ENCODE results near the gene ADISSP.

Gene ADISSP

GRCh38 chr20:3781153-3781910, 13.8 kb upstream of the ADISSP start, which contains the start of gene SPEF1:
TSS of gene SPEF1 (minus strand) at chr20:3781448. CDS start at chr20:3781287, 161 bp downstream.
- DNase-seq = peak; percentile 68
- H3K27me3 Mint-ChIP-seq = peaks cover 59% of the 10 kb centered on the region
- H3K4me1 Mint-ChIP-seq = peaks cover 66% of the 10 kb centered on the region
- CTCF ChIA-PET = interaction anchor here (0.9 to 1.7 kb wide), 5 partner anchors 14 to 39 kb away, joined by 3 to 5 read pairs (median 3); partner anchors contain the start of genes ADISSP and AP5S1
- H3K36me3 Mint-ChIP-seq = peaks cover 20% of the 10 kb centered on the region
- no peak within 1 kb of the TSS for H3K27ac Mint-ChIP-seq
- no peaks in the 10 kb centered on the region for H3K9me3 Mint-ChIP-seq
- peak within 1 kb of the TSS; percentile 59 for H3K4me3 Mint-ChIP-seq

- Mint-ChIP-seq H3K9me3 (no peaks in the 10 kb centered on the region), H3K4me3 (no peak overlapping the region), H3K27me3 (peaks cover 69% of the 10 kb centered on the region), H3K4me1 (peaks cover 51% of the 10 kb centered on the region), H3K36me3 (peaks cover 10% of the 10 kb centered on the region), H3K27ac (no peak overlapping the region)
- DNase-seq = no peak
- CTCF ChIA-PET = interaction anchor here (1.2 to 2.0 kb wide), 3 partner anchors 11 to 28 kb away, joined by 3 to 10 read pairs (median 4); partner anchors contain the start of gene ADISSP
Measured at GRCh38 chr20:3778976-3779375, 11.4 kb upstream of the ADISSP start.

GRCh38 chr20:3777716-3778629, 10.4 kb upstream of the ADISSP start:
- H3K27me3 Mint-ChIP-seq = peaks cover 69% of the 10 kb centered on the region
- no peak overlapping the region for H3K27ac Mint-ChIP-seq
- H3K9me3 Mint-ChIP-seq = no peaks in the 10 kb centered on the region
- DNase-seq = peak; percentile 53
- H3K4me3 Mint-ChIP-seq = peak overlapping the region; percentile 67
- peaks cover 43% of the 10 kb centered on the region for H3K4me1 Mint-ChIP-seq
- CTCF ChIA-PET = interaction anchor here (1.0 to 2.0 kb wide), 4 partner anchors 9 to 27 kb away, joined by 3 to 10 read pairs (median 4); partner anchors contain the start of gene ADISSP
- peaks cover 5% of the 10 kb centered on the region for H3K36me3 Mint-ChIP-seq

- Mint-ChIP-seq H3K36me3 (peaks cover 3% of the 10 kb centered on the region), H3K9me3 (no peaks in the 10 kb centered on the region), H3K27ac (no peak overlapping the region), H3K4me3 (peak overlapping the region; percentile 67), H3K4me1 (peaks cover 37% of the 10 kb centered on the region), H3K27me3 (peaks cover 76% of the 10 kb centered on the region)
- DNase-seq = no peak
- CTCF ChIA-PET = interaction anchor here (1.0 to 1.2 kb wide), 2 partner anchors 8 to 24 kb away, joined by 3 read pairs; no protein-coding TSS in a partner anchor
Measured at GRCh38 chr20:3777381-3777715, 9.8 kb upstream of the ADISSP start.

GRCh38 chr20:3775457-3776108, 8.0 kb upstream of the ADISSP start:
- Mint-ChIP-seq H3K27me3 (peaks cover 70% of the 10 kb centered on the region), H3K36me3 (peaks cover 3% of the 10 kb centered on the region), H3K4me1 (peaks cover 22% of the 10 kb centered on the region), H3K9me3 (no peaks in the 10 kb centered on the region), H3K4me3 (no peak overlapping the region), H3K27ac (no peak overlapping the region)
- DNase-seq = no peak
- CTCF ChIA-PET = interaction anchor here (0.9 kb wide), 1 partner anchor 27 kb away, joined by 3 read pairs; no protein-coding TSS in a partner anchor

- Mint-ChIP-seq H3K27ac (no peak overlapping the region), H3K36me3 (no peaks in the 10 kb centered on the region), H3K4me3 (no peak overlapping the region), H3K9me3 (no peaks in the 10 kb centered on the region), H3K27me3 (peaks cover 36% of the 10 kb centered on the region), H3K4me1 (peaks cover 16% of the 10 kb centered on the region)
- no peak for DNase-seq
- CTCF ChIA-PET = interaction anchor here (0.9 to 1.1 kb wide), 2 partner anchors 13 to 18 kb away, joined by 3 read pairs; no protein-coding TSS in a partner anchor
Measured at GRCh38 chr20:3771552-3772058, 4.1 kb upstream of the ADISSP start.

GRCh38 chr20:3768342-3769130, 983 bp upstream of the ADISSP start:
- no peaks in the 10 kb centered on the region for H3K9me3 Mint-ChIP-seq
- H3K4me1 Mint-ChIP-seq = peaks cover 30% of the 10 kb centered on the region
- CTCF ChIA-PET = interaction anchor here (0.7 to 3.5 kb wide), 17 partner anchors 9 to 205 kb away, joined by 3 to 30 read pairs (median 5); partner anchors contain the start of genes AP5S1 and CENPB
- no peaks in the 10 kb centered on the region for H3K36me3 Mint-ChIP-seq
- peak overlapping the region; percentile 85 for H3K4me3 Mint-ChIP-seq
- H3K27me3 Mint-ChIP-seq = peaks cover 20% of the 10 kb centered on the region
- DNase-seq = peak; percentile 89
- H3K27ac Mint-ChIP-seq = peak overlapping the region; percentile 93

GRCh38 chr20:3767110-3767426, 485 bp downstream of the ADISSP start:
- no peak overlapping the region for H3K27ac Mint-ChIP-seq

GRCh38 chr20:3766422-3767109, 987 bp downstream of the ADISSP start:
- peaks cover 30% of the 10 kb centered on the region for H3K4me1 Mint-ChIP-seq
- no peak overlapping the region for H3K27ac Mint-ChIP-seq
- CTCF ChIA-PET = interaction anchor here (1.8 to 2.4 kb wide), 3 partner anchors 13 to 55 kb away, joined by 5 to 13 read pairs (median 8); partner anchors contain the start of gene AP5S1
- H3K9me3 Mint-ChIP-seq = no peaks in the 10 kb centered on the region
- peaks cover 6% of the 10 kb centered on the region for H3K27me3 Mint-ChIP-seq
- DNase-seq = no peak
- no peaks in the 10 kb centered on the region for H3K36me3 Mint-ChIP-seq
- peak overlapping the region; percentile 85 for H3K4me3 Mint-ChIP-seq

More at GRCh38 chr20:3767110-3767426, 485 bp downstream of the ADISSP start:
- H3K36me3 Mint-ChIP-seq = no peaks in the 10 kb centered on the region
- peak; percentile 46 for DNase-seq
- H3K4me3 Mint-ChIP-seq = peak overlapping the region; percentile 85
- CTCF ChIA-PET = interaction anchor here (1.2 to 3.5 kb wide), 5 partner anchors 8 to 120 kb away, joined by 3 to 30 read pairs (median 8); partner anchors contain the start of gene AP5S1
- peaks cover 30% of the 10 kb centered on the region for H3K4me1 Mint-ChIP-seq
- H3K27me3 Mint-ChIP-seq = peaks cover 11% of the 10 kb centered on the region
- no peaks in the 10 kb centered on the region for H3K9me3 Mint-ChIP-seq

- Mint-ChIP-seq H3K4me1 (peaks cover 30% of the 10 kb centered on the region), H3K36me3 (no peaks in the 10 kb centered on the region), H3K4me3 (no peak overlapping the region), H3K9me3 (no peaks in the 10 kb centered on the region), H3K27ac (no peak overlapping the region), H3K27me3 (peaks cover 6% of the 10 kb centered on the region)
- CTCF ChIA-PET = interaction anchor here (0.5 to 2.4 kb wide), 4 partner anchors 12 to 118 kb away, joined by 3 to 13 read pairs (median 4); no protein-coding TSS in a partner anchor
- DNase-seq = no peak
Measured at GRCh38 chr20:3765171-3765882, 2.2 kb downstream of the ADISSP start.

- Mint-ChIP-seq H3K9me3 (no peaks in the 10 kb centered on the region), H3K27me3 (peaks cover under 1% of the 10 kb centered on the region), H3K27ac (no peak overlapping the region), H3K4me3 (no peak overlapping the region), H3K4me1 (peaks cover 30% of the 10 kb centered on the region), H3K36me3 (no peaks in the 10 kb centered on the region)
- DNase-seq = no peak
- CTCF ChIA-PET = interaction anchor here (0.5 to 2.4 kb wide), 4 partner anchors 11 to 117 kb away, joined by 3 to 13 read pairs (median 4); no protein-coding TSS in a partner anchor
Measured at GRCh38 chr20:3764659-3765058, 2.9 kb downstream of the ADISSP start.
